Ascending aorta (tissue), 2 donors: ENCODE measurements around the gene EMD. TPM values are rescaled to one million over a fixed set of nuclear protein-coding genes. Genes with fewer than 3 reads are reported as not detected.
"Not testable (repeated sequence)": the region's sequence is repeated elsewhere in the genome, so short reads cannot be mapped to it uniquely, and the experiment has no call there.

Experiments used
- DNase-seq, 2 donors: peaks; one replicate each; pipeline ENCODE4 v3.0.0-alpha.2; 2019; ENCODE audit warnings: low spot score in 2 of 2
- H3K27ac ChIP-seq, 2 donors: fragments of 200-600 bp; sonication (generic); one replicate each; pipeline ENCODE4 v1.5.1; 2016 to 2017; ENCODE audit warnings: mild to moderate bottlenecking in 1 of 2
- H3K27me3 ChIP-seq: fragments of 200-600 bp; sonication (generic); one replicate; pipeline ENCODE4 v1.5.1; 2017
- H3K36me3 ChIP-seq, 2 donors: fragments of 200-600 bp; sonication (generic); one replicate each; pipeline ENCODE4 v1.5.1; 2016
- H3K4me1 ChIP-seq, 2 donors: fragments of 200-600 bp; sonication (generic); one replicate each; pipeline ENCODE4 v1.5.1; 2016 to 2017; ENCODE audit warnings: mild to moderate bottlenecking in 1 of 2
- H3K4me3 ChIP-seq, 2 donors: fragments of 200-600 bp; sonication (generic); one replicate each; pipeline ENCODE4 v1.5.1; 2016 to 2017; ENCODE audit warnings: mild to moderate bottlenecking in 1 of 2
- H3K9me3 ChIP-seq, 2 donors: fragments of 200-600 bp; sonication (generic); one replicate each; pipeline ENCODE4 v1.5.1; 2016
- CTCF ChIP-seq, 3 experiments: fragments of 200-600 bp in 2 of 3; fragments of 450-650 bp in 1 of 3; sonication (generic) in 2 of 3; IDR thresholded peaks; one replicate each; pipeline ENCODE4 v1.5.1; 2016 to 2019; ENCODE audit warnings: antibody characterized with exemption in 3 of 3, mild to moderate bottlenecking in 1 of 3, moderate library complexity in 1 of 3
- intact Hi-C: fragments of 100-400 bp; cut with DNase I; formaldehyde crosslinking; loops from one replicate; pipeline ENCODE4 v1.15.1; 2023
- total RNA-seq: library from RNA; depleted of rRNA; stranded (reverse); fragments of >200 nt; gene quantifications from one replicate; pipeline ENCODE4 v1.1.0, GENCODE V29; 2016

EMD gene
- total RNA-seq, 1 donor from 2014 or later = 86.3 TPM

- DNase-seq = peak in 1 of 2 donors; percentile 85
- H3K27me3 ChIP-seq = no peaks in the 10 kb centered on the region
- intact Hi-C loops = no loop called here
These were observed 18.1 kb downstream of the EMD start for GRCh38 chrX:154396973-154397887.

GRCh38 chrX:154397888-154398667 is 19.0 kb downstream of the EMD start, which contains the start of gene RPL10:
Gene RPL10, plus strand, starts transcription at chrX:154398377. Its CDS starts 143 bp downstream, at chrX:154398520.
- H3K27ac ChIP-seq = peak within 1 kb of the TSS; percentile 94 to 97
- peaks cover 10 to 16% of the 10 kb centered on the region in 2 donors for H3K36me3 ChIP-seq
- peaks cover 0 to 9% of the 10 kb centered on the region in 2 donors for H3K4me1 ChIP-seq
- H3K9me3 ChIP-seq = no peaks in the 10 kb centered on the region
- peak within 1 kb of the TSS; percentile 56 to 91 for H3K4me3 ChIP-seq
- intact Hi-C loops = loop anchor here (1.0 kb wide), 1 partner anchor 137 kb away; no protein-coding TSS in a partner anchor
- peak; percentile 83 to 97 for DNase-seq
- TF ChIP-seq CTCF (IDR thresholded peaks at IDR 0.05) = no peak
- no peaks in the 10 kb centered on the region for H3K27me3 ChIP-seq

More at GRCh38 chrX:154396973-154397887, 18.1 kb downstream of the EMD start:
- TF ChIP-seq CTCF (IDR thresholded peaks at IDR 0.05) = no peak
- Histone ChIP-seq H3K27ac (peak overlapping the region; percentile 94 to 97), H3K9me3 (no peaks in the 10 kb centered on the region), H3K4me3 (peak overlapping the region; percentile 26 to 91), H3K36me3 (peaks cover 10 to 16% of the 10 kb centered on the region in 2 donors), H3K4me1 (peaks cover 0 to 9% of the 10 kb centered on the region in 2 donors)

GRCh38 chrX:154398668-154399526 is 19.8 kb downstream of the EMD start:
- Histone ChIP-seq H3K4me3 (peak overlapping the region; percentile 56 to 91), H3K27me3 (no peaks in the 10 kb centered on the region), H3K36me3 (peaks cover 10 to 16% of the 10 kb centered on the region in 2 donors), H3K4me1 (peaks cover 0 to 9% of the 10 kb centered on the region in 2 donors), H3K27ac (peak overlapping the region; percentile 94 to 97), H3K9me3 (no peaks in the 10 kb centered on the region)
- intact Hi-C loops = loop anchor here (1.0 kb wide), 1 partner anchor 136 kb away; no protein-coding TSS in a partner anchor
- peak in 1 of 2 donors; percentile 93 for DNase-seq
- TF ChIP-seq CTCF (IDR thresholded peaks at IDR 0.05) = peak; percentile 68 to 80 (median 71)

- DNase-seq = peak in 1 of 2 donors; percentile 57
- intact Hi-C loops = no loop called here
- Histone ChIP-seq H3K9me3 (no peaks in the 10 kb centered on the region), H3K27ac (peak overlapping the region; percentile 94 to 97), H3K4me3 (peak overlapping the region; percentile 56 to 91), H3K4me1 (peaks cover 0 to 9% of the 10 kb centered on the region in 2 donors), H3K27me3 (no peaks in the 10 kb centered on the region), H3K36me3 (peaks cover 10 to 16% of the 10 kb centered on the region in 2 donors)
- no peak for TF ChIP-seq CTCF (IDR thresholded peaks at IDR 0.05)
These were observed 20.7 kb downstream of the EMD start for GRCh38 chrX:154399527-154400368.

- H3K27ac ChIP-seq, H3K27me3 ChIP-seq, H3K9me3 ChIP-seq, DNase-seq, intact Hi-C loops, H3K4me1 ChIP-seq: not testable (repeated sequence)
- Histone ChIP-seq H3K4me3 (peak overlapping the region in 1 of 2 donors; percentile 91), H3K36me3 (peaks cover 10 to 19% of the 10 kb centered on the region in 2 donors)
These were observed 21.3 kb downstream of the EMD start for GRCh38 chrX:154400369-154400817.
